NCI-H1048 (cell line): ENCODE results near the gene AMDHD2.

ENCODE experiments used
- DNase-seq: peaks from one replicate; lab custom pipeline; 2025; lab: John Stamatoyannopoulos, UW

AMDHD2 gene

GRCh38 chr16:2499890-2500429 is 20.2 kb upstream of the AMDHD2 start:
- DNase-seq, result no peak

- DNase-seq, result no peak
These were observed 19.7 kb upstream of the AMDHD2 start for GRCh38 chr16:2500430-2500917.

- no peak for DNase-seq
These were observed 19.0 kb upstream of the AMDHD2 start for GRCh38 chr16:2500918-2501750.

GRCh38 chr16:2501946-2502895 is 17.9 kb upstream of the AMDHD2 start:
- no peak for DNase-seq

DNA sequence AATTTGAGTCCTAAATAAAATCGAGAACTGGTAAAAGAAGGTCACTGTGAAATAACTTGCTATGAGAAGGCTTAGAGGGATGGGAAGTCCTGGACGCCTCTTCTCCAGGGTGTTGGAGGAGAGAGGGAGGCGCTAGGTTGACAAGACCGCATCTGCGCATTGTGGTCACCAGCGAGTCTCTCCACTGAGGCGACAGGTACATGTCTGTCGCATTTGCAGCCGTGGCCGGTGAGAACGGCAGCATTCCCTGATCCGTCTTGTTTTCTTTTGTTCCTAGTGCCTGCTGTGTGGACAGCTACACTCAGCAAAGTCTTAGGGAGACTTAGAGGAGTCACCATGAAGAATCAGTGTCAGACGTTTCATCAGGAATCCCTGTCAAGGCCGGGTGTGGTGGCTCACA is 14.5 kb upstream of the AMDHD2 start:
- DNase-seq, result no peak

DNA sequence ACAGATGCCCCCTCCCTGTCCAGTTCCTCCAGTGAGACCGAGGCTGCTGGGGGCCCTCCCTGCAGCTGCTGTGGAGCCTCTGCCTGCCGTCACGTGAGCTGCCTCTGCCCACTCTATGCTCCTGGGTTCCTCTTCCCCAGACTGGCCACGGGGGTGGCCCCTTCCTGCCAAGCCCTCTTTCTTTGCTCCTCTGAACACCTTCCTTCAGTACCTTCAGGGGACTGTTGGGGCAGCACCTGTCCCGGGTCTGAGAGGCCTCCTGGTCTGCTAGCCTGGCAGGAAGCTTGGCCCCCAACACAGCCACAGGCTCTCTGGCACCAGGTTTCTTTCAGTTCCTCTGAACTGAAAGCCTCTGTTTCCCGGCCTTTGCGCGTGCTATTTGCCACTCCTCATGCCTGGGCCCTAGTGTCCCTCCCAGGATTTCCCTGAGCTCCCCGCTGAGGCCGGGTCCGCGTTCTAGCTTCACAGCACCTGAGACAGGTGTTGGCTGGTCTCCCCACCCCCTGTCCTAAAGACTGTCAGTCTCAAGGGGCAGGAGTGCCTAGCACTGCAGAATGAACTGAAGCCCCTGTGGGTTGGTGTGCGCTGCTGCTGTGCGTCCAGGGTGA is 13.0 kb upstream of the AMDHD2 start:
- DNase-seq, result no peak

DNA sequence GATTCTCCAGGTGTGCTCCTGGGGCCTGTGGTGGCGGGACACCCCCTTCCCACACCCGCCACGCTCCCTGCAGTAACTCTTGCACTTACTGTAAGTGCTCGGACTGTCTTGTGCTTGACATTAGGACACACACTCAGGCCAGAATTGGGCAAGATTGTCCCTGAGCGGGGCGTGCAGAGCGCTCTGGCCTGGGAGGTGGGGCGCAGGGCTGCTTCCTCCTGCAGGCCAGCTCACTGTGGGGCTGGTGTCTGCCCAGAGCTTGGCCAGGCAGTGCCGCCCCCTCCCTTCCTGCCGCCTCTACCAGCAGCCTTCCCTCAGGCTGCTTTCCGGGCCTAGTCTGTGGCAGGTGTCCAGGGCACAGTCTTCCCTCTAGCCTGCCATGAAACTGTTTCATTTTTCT is 12.5 kb upstream of the AMDHD2 start:
- no peak for DNase-seq

- no peak for DNase-seq
These were observed 11.3 kb upstream of the AMDHD2 start for GRCh38 chr16:2508722-2509400.

DNA sequence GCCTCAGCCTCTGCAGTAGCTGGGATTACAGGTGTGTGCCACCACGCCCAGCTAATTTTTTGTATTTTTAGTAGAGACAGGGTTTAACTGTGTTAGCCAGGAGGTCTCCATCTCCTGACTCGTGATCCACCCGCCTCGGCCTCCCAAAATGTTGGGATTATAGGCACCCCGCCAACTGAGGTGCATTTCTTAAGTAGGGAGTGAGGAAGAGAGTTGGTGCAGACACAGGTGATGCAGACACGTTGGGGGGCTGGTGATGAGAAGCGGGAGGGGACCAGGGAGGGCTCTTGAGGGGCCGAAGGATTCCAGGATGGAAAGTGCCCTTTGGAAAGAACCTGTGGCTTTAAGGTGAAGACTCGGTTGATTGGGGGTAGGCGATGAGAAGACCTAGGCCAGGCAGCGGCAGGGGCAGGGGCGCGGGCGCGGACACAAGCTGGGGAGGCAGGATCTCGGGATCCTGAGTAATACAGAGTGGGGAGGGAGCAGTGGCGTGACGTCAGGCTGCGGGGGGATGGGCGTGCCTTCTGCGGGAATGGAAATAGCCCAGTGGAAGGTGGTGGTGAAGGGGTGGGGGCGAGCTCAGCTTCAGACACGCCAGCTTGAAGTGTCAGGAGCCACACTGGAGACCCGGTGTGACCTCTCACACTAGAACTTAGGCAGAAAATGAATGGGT is 8.9 kb upstream of the AMDHD2 start:
- no peak for DNase-seq

DNA sequence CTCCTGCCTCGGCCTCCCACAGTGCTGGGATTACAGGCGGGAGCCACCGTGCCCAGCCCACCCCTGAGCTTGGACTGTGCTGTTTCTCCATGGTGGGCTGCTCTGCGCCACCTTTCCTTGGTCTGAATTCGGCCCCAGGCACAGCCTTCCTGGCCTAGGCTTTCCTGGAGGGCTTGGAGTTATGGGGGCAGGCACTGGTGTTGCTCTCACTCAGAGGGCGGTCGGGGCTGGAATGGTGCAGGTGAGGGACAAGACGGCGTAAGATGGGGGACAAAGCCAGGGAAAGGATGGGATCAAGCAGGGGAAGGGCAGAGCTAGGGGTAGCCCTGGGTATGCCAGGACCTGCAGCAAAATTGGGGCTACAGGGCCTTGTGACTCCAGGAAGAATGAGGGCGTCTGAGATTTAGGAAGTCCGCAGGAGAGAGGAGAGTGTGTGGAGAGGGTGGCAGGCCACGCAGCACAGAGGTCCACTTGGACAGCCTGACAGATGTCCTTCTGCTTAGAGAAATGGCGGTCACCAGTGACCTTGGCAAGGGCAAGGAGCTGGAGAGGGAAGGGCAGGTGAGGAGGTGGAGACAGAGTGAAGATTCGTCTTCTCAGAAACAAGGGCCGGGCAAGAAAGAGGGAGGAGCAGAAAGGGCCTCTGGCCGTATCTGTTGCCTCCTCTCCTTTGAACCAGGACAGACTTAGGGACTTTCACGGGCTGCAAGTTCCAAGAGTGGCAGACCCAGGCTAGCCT is 8.0 kb upstream of the AMDHD2 start:
- no peak for DNase-seq

GRCh38 chr16:2512735-2513404 is 7.3 kb upstream of the AMDHD2 start:
- no peak for DNase-seq

GRCh38 chr16:2513405-2514332 is 6.5 kb upstream of the AMDHD2 start, which contains the start of gene ATP6V0C:
Gene ATP6V0C (plus strand): TSS chr16:2513952. CDS start chr16:2514104, 152 bp downstream.
- peak; percentile 44 for DNase-seq

DNA sequence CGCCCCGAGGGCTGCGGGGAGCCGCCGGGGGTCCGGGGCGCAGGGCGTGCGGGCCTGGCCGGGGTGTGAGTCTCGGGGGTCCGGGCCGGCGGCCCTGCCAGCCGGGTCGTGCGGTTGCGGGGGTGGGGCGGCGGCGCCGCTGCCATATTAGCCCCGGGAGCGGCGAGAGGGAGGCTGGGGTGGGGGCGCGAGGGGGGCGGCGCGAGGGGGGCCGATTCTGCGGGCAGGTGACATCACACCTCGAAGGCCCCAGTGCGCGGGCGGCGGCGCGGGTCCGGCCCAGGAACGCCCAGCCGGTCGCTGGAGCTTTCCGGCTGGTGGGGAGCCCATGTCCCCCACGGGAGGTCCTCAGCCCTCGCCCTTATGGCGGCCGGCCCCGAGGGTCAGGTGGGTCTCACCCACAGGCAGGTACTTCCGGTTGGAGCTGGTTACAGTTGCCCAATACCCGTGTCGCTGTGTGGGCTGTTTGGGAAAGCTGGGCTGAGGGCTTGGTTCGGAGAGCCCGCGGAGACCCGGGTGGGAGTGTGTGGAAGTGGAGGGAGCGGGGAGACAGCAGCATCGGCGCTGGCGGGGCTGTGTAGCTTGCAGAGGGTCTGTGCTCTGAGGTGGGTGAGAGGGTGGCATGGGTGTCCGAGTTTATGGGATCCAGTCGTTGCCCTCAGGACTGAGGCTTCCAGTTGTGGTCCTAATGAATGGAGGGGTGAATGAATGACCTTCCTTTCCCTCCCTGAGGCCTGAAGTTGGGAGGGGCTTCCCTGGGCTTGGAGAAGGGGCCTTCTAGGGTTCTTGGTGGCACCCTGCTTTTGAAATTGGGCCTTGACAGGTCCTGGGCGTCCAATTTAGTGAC is 5.6 kb upstream of the AMDHD2 start:
- no peak for DNase-seq

- no peak for DNase-seq
These were observed 4.9 kb upstream of the AMDHD2 start for GRCh38 chr16:2515180-2515851.

DNA sequence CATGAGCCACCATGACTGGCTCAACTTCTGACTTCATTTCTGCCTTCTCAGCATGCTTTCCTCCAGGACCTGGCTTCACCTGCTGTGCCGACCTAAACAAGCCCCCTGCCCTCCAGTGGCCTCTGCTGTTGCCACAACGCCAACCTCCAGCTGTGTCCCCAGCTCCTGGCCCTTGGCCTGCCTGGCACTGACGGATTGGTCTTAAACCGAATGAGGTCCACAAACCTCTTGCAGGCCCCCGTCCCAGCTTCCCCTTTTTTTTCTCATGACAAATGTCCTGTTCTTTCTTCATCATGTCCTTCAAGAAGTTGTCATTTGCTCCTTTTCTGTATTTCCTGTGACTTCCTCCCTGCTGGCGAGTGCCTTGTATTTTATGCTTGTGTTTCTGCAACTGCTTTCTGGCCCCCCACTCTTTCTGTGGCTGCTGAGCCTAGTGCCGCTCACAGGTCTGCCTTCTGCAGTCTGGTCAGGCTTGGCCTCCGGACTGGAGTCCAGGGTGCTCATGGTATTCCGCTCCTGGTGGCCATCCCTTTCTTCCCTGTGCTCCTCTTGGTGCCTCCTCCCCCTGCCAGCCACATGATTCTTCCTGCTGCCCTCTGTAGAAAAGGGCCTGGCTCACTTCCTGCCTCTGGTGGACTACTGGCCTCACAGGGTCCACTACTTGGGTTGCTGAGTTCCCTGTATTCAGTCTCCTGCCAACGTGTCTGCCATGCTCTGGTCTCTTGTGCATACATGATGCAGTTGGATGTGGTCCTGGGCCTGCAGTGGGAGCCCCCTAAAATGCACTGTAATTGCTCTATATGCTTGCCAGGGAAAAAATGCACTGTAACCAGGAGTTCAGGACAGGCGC is 3.6 kb upstream of the AMDHD2 start:
- no peak for DNase-seq
